Activated T-cell treated with anti-CD3 and anti-CD28 coated beads for 24 hours (primary cell): Measurements from ENCODE around the gene TCIRG1.

Experiments used
- DNase-seq: peaks from one replicate; pipeline ENCODE4 v3.0.0-alpha.2; 2020; ENCODE audit warnings: low read depth

TCIRG1 gene

GRCh38 chr11:68037411-68038225 is 1.2 kb upstream of the TCIRG1 start:
- no peak for DNase-seq

DNA sequence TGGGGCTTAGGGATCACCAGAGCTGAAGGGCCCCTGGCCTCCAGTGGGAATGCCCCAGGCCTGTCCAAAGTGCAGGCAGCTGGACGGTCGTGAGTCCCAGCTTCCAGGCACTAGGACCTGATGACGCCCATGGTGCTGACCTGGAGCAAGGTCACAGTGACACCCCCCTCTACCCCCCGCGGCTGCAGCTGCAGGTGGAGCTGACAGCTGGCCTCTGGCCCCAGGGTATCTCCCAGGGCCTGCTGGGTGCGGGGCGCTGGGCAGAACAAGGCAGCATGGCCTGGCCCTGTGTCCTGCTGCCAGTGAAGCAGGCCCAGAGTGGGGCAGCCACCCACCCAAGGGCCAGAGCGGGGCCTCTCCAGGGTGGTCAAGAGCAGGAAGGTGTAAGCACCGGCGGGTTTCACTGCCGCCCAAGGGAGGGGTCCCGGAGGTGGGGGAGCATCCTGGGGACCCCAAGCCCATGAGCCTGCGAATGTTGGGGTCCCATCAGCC is 553 bp upstream of the TCIRG1 start:
- DNase-seq = no peak

GRCh38 chr11:68039526-68040086 is 781 bp downstream of the TCIRG1 start:
- no peak for DNase-seq

- no peak for DNase-seq
Observed at GRCh38 chr11:68040101-68040956, 1.5 kb downstream of the TCIRG1 start.

GRCh38 chr11:68040957-68041591 is 2.2 kb downstream of the TCIRG1 start:
- no peak for DNase-seq

GRCh38 chr11:68041617-68042218 is 2.9 kb downstream of the TCIRG1 start:
- DNase-seq = no peak

DNA sequence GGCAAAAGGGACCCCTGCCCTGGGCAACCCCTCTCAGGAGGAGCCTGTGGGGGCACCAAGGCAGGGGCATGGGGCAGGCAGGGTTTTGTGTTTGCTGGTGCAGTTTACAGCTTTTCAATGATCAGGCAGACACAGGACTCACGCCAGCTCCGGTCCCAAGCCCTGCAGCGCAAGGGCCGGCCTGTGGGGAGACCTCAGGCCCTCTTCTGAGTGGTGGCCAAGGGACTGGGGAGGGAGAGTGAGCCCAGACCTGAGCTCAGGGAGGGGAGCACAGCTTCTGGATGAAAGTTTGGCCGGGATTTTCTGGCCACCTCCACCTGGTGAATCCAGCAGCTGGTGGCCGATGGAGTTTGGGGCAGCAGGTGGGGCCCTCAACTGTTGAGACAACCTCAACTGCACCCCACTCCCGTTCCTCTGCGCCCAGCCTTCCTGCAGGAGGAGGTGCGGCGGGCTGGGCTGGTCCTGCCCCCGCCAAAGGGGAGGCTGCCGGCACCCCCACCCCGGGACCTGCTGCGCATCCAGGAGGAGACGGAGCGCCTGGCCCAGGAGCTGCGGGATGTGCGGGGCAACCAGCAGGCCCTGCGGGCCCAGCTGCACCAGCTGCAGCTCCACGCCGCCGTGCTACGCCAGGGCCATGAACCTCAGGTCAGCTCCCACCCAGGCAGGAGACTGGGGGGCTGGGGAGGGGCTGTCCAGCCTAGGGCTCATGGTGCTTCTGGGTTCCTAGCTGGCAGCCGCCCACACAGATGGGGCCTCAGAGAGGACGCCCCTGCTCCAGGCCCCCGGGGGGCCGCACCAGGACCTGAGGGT is 3.6 kb downstream of the TCIRG1 start:
- DNase-seq = no peak

GRCh38 chr11:68043029-68043348 is 4.2 kb downstream of the TCIRG1 start:
- DNase-seq = no peak

- no peak for DNase-seq
Observed at GRCh38 chr11:68043349-68044144, 4.7 kb downstream of the TCIRG1 start.

GRCh38 chr11:68044145-68044813 is 5.5 kb downstream of the TCIRG1 start:
- no peak for DNase-seq

DNA sequence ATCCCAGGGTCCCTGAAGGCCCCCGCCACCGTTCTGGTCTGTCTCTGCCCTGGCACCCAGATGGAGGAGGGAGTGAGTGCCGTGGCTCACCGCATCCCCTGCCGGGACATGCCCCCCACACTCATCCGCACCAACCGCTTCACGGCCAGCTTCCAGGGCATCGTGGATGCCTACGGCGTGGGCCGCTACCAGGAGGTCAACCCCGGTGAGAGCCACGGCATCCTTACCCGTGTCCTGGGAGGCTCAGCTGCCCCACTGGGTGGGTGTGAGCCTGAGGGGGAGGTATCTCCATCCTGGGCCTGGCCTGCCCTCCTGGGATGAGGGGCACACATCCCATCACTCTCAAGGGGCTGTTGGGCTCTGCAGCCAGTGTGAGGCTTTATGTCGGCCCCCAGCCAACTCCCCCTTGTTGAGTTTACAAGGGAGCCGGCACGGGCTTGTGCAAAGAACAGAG is 6.1 kb downstream of the TCIRG1 start:
- no peak for DNase-seq

DNA sequence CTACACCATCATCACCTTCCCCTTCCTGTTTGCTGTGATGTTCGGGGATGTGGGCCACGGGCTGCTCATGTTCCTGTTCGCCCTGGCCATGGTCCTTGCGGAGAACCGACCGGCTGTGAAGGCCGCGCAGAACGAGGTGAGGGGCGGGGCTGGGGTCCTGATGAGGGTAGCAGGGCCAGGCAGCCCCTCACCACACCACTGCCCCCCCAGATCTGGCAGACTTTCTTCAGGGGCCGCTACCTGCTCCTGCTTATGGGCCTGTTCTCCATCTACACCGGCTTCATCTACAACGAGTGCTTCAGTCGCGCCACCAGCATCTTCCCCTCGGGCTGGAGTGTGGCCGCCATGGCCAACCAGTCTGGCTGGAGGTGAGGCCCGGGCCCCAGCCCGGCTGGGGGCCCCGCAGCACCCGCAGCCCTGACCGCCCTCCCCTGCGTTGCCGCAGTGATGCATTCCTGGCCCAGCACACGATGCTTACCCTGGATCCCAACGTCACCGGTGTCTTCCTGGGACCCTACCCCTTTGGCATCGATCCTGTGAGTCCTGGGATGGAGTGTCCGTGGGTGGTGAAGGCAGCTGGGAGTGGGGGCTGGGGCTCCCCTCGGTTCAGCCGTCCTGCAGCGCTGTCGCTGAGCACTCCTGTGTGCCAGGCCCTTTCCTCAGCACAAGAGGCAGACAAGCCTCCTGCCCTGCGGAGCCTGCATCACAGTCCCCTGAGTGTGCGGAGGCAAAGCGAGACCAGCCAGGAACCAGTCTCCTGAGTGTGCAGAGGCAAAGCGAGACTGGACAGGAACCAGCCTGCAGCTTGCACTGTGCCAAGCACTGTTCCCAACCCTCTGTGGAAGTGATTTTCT is 8.8 kb downstream of the TCIRG1 start:
- DNase-seq = no peak

DNA sequence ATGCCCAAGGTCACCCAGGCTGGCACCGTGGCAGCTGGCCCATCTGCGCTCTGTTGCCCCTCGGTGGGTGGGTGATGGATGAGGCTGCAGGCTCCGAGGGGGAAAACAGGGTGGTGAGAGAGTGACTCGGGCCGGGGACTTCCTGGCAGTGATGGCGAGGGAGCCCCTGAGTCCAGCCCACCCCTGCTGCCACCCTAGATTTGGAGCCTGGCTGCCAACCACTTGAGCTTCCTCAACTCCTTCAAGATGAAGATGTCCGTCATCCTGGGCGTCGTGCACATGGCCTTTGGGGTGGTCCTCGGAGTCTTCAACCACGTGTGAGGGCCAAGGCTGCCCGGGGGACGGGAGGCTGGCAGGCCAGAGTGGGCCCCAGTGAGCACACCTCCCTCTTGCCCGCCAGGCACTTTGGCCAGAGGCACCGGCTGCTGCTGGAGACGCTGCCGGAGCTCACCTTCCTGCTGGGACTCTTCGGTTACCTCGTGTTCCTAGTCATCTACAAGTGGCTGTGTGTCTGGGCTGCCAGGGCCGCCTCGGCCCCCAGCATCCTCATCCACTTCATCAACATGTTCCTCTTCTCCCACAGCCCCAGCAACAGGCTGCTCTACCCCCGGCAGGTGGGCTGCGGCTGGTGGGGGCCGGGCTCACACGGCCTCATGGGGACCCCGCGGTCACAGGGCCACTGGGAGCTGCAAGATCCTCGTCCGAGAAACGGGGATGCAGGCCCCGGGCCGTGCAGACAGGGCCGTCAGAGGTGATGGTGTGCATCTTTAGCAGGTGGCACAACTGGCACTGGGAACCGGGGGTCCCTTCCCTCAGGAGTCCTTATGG is 10.1 kb downstream of the TCIRG1 start:
- no peak for DNase-seq

- DNase-seq = no peak
Observed at GRCh38 chr11:68049509-68050370, 10.9 kb downstream of the TCIRG1 start.

GRCh38 chr11:68050371-68050841 is 11.6 kb downstream of the TCIRG1 start:
- no peak for DNase-seq
